Stimulated activated CD8-positive, alpha-beta memory T cell treated with anti-CD3 and anti-CD28 coated beads, Interleukin-7, amount 100 ng/mL, for 24 hours (primary cell): ENCODE data around the gene PTPRN2.

Experiments
- DNase-seq: peaks from one replicate; pipeline ENCODE4 v3.0.0-alpha.2; 2020; ENCODE audit warnings: low read depth

The PTPRN2 gene

GRCh38 chr7:157547102-157547501 lies 1040.5 kb downstream of the PTPRN2 start:
- DNase-seq: no peak

GRCh38 chr7:157545681-157546060 lies 1042.0 kb downstream of the PTPRN2 start:
- no peak for DNase-seq

GRCh38 chr7:157544980-157545680 lies 1042.5 kb downstream of the PTPRN2 start:
- no peak for DNase-seq

- DNase-seq: no peak
Observed at GRCh38 chr7:157544226-157544625, 1043.4 kb downstream of the PTPRN2 start.

GRCh38 chr7:157543791-157544190 lies 1043.8 kb downstream of the PTPRN2 start:
- DNase-seq: no peak

- no peak for DNase-seq
Observed at GRCh38 chr7:157543276-157543675, 1044.3 kb downstream of the PTPRN2 start.

GRCh38 chr7:157542068-157543021 lies 1045.3 kb downstream of the PTPRN2 start:
- DNase-seq: no peak

- DNase-seq: no peak
Observed at GRCh38 chr7:157541295-157542067, 1046.1 kb downstream of the PTPRN2 start.

- DNase-seq: no peak
Observed at GRCh38 chr7:157540606-157541294, 1046.9 kb downstream of the PTPRN2 start.

GRCh38 chr7:157540020-157540419 lies 1047.6 kb downstream of the PTPRN2 start:
- no peak for DNase-seq

- no peak for DNase-seq
Observed at GRCh38 chr7:157539521-157539920, 1048.1 kb downstream of the PTPRN2 start.

- DNase-seq: no peak
Observed at GRCh38 chr7:157538735-157539134, 1048.9 kb downstream of the PTPRN2 start.

- DNase-seq: no peak
Observed at GRCh38 chr7:157538321-157538720, 1049.3 kb downstream of the PTPRN2 start.

- no peak for DNase-seq
Observed at GRCh38 chr7:157537056-157537455, 1050.6 kb downstream of the PTPRN2 start.

- DNase-seq: no peak
Observed at GRCh38 chr7:157532068-157532467, 1055.6 kb downstream of the PTPRN2 start.

- DNase-seq: no peak
Observed at GRCh38 chr7:157529768-157530560, 1057.7 kb downstream of the PTPRN2 start.

GRCh38 chr7:157528785-157529341 lies 1058.8 kb downstream of the PTPRN2 start:
- DNase-seq: no peak

GRCh38 chr7:157527686-157528085 lies 1059.9 kb downstream of the PTPRN2 start:
- no peak for DNase-seq

- DNase-seq: no peak
Observed at GRCh38 chr7:157526913-157527634, 1060.5 kb downstream of the PTPRN2 start.
